Measurements from ENCODE around the gene GRM7. TPM values are rescaled to one million over a fixed set of nuclear protein-coding genes. Genes with fewer than 3 reads are reported as not detected.

GRM7 gene
- total RNA-seq, 2 donors from 2014 or later = 0.68 to 3.9 TPM

DNA sequence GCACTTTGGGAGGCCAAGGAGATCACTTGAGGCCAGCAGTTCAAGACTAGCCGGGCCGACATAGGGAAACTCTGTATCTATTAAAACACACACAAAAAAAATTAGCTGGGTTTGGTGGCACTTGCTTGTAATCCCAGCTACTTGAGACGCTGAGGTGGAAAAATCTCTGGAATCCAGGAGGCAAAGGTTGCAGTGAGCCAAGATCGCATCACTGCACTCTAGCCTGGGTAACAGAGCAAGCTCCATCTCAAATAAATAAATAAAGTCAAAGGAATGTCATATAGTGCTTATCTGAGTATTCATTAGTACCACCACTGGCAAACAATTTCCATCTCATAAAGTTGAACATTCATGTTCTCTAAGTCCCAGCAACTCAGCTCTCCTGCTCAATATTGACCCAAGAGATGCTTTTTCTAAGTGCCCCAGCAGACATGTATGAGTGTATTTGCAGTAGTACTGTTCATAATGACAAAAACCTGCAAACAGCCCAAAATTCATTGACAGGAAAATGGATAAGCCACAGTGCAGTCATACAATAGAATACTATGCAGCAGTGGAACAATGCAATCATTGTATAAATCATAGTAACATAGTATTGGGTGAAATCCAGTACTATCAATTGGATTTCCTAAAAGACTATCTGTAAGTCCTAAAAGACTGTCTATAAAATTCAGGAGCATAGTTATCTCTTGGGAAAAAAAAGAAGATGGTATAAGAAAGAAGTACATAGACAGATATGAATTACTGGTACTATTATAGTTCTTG is 889.2 kb downstream of the GRM7 start:
- ATAC-seq (ENCODE audit: insufficient number of reproducible peaks, low FRiP score, low read depth) = no peak
- DNase-seq (ENCODE audit: low spot score) = no peak

DNA sequence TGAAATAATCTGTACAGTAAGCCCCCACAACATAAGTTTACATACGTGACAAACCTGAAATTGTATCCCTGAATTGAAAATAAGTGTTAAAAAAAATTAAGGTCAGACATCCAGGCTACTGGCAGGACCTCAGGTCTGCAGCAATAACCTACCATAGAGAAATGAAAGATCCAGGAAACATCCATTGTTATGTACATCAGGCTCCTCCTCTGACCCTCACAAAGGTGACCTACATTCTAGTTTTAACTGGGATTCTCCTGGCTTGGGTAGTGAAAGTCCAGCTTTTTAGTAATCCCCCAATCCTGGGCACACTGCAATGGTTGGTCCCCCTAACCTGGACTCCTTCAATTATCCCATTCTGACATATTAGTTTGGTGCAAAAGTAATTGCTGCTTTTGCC is 891.1 kb downstream of the GRM7 start:
- ATAC-seq (ENCODE audit: insufficient number of reproducible peaks, low FRiP score, low read depth) (no peak), DNase-seq (ENCODE audit: low spot score) (no peak)
- Histone ChIP-seq H3K4me1 (ENCODE audit: control insufficient read depth in 1 of 2, low read depth in 2 of 2) (no peaks in the 10 kb centered on the region), H3K9me3 (no peaks in the 10 kb centered on the region), H3K36me3 (no peaks in the 10 kb centered on the region), H3K4me3 (no peak overlapping the region), H3K27ac (no peak overlapping the region), H3K27me3 (replicated peaks; ENCODE audit: insufficient read depth) (no peaks in the 10 kb centered on the region)
- TF ChIP-seq, protein P1, sequence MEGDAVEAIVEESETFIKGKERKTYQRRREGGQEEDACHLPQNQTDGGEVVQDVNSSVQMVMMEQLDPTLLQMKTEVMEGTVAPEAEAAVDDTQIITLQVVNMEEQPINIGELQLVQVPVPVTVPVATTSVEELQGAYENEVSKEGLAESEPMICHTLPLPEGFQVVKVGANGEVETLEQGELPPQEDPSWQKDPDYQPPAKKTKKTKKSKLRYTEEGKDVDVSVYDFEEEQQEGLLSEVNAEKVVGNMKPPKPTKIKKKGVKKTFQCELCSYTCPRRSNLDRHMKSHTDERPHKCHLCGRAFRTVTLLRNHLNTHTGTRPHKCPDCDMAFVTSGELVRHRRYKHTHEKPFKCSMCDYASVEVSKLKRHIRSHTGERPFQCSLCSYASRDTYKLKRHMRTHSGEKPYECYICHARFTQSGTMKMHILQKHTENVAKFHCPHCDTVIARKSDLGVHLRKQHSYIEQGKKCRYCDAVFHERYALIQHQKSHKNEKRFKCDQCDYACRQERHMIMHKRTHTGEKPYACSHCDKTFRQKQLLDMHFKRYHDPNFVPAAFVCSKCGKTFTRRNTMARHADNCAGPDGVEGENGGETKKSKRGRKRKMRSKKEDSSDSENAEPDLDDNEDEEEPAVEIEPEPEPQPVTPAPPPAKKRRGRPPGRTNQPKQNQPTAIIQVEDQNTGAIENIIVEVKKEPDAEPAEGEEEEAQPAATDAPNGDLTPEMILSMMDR (IDR thresholded peaks at IDR 0.05) = no peak

More for the DNA sequence above, 889.2 kb downstream of the GRM7 start:
- Histone ChIP-seq H3K27ac (no peak overlapping the region), H3K4me3 (no peak overlapping the region), H3K4me1 (ENCODE audit: control insufficient read depth in 1 of 2, low read depth in 2 of 2) (no peaks in the 10 kb centered on the region), H3K27me3 (replicated peaks; ENCODE audit: insufficient read depth) (no peaks in the 10 kb centered on the region), H3K36me3 (no peaks in the 10 kb centered on the region), H3K9me3 (no peaks in the 10 kb centered on the region)
- TF ChIP-seq, protein P1 (IDR thresholded peaks at IDR 0.05) = no peak

DNA sequence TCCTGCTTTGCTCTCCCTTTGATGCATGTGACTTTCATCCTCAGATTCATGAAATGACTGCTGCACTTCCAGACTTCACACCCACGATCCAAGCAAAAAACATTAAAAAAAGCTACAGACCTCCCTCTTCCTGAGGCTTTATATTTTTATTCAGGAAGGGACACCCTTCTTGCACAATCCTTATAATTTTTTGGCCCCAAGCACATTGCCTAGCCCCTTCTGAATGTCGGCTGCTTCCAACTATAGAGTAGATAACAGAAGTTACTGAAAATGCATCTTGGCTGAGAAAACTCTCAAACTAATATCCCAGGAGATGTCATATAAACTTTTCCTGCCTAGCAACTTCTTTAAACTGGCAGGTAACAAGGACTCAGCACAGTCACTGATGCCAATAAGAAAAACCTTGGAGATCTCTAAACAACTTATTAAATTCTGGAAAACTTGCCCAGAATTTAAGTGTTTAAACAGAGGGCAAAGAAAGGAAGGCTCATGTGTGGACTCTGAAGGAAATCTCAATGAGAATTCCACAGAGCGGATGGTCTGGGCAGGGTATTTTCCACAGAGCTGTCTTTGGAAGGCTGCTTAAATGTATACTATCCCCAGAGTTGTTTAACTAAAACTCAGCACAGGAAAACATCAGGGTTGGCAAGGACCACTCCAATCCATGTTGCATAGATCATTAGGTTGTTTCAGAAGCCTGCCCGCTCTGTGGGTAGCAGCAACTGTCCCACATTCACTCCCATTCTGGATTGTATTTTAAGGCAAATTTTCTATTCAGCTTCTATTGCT is 893.9 kb downstream of the GRM7 start:
- H3K27ac ChIP-seq = no peak overlapping the region
- DNase-seq (ENCODE audit: low spot score) = no peak
- H3K27me3 ChIP-seq (replicated peaks; ENCODE audit: insufficient read depth) = no peaks in the 10 kb centered on the region
- no peak for ATAC-seq (ENCODE audit: insufficient number of reproducible peaks, low FRiP score, low read depth)
- TF ChIP-seq, protein P1 (IDR thresholded peaks at IDR 0.05) = no peak
- H3K36me3 ChIP-seq = no peaks in the 10 kb centered on the region
- H3K4me3 ChIP-seq = no peak overlapping the region
- H3K4me1 ChIP-seq (ENCODE audit: control insufficient read depth in 1 of 2, low read depth in 2 of 2) = no peaks in the 10 kb centered on the region
- no peaks in the 10 kb centered on the region for H3K9me3 ChIP-seq

DNA sequence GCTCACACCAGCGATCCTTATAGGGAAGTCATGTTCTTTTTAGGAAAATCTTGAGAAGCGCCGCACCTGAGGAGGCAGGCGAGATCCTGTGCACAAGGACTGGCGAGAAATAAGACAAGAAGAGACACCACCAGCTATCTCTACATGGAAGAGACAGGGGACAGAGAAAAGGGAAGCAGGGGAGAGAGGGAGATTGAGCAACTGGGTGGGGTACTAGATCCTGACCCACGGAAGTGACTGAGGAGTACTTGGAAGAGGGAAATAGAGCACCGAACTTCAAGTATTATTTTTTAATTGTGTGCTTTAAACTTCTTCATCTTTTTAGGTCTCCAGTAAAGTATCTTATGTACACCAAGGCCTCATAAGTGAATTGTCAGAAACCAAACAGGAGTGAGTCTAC is 898.7 kb downstream of the GRM7 start:
- no peak overlapping the region for H3K4me3 ChIP-seq
- DNase-seq (ENCODE audit: low spot score) (no peak), ATAC-seq (ENCODE audit: insufficient number of reproducible peaks, low FRiP score, low read depth) (no peak)
- H3K36me3 ChIP-seq = no peaks in the 10 kb centered on the region
- TF ChIP-seq, protein P1 (IDR thresholded peaks at IDR 0.05) = no peak
- H3K27me3 ChIP-seq (replicated peaks; ENCODE audit: insufficient read depth) = no peaks in the 10 kb centered on the region
- no peaks in the 10 kb centered on the region for H3K9me3 ChIP-seq
- no peaks in the 10 kb centered on the region for H3K4me1 ChIP-seq (ENCODE audit: control insufficient read depth in 1 of 2, low read depth in 2 of 2)
- H3K27ac ChIP-seq = no peak overlapping the region

DNA sequence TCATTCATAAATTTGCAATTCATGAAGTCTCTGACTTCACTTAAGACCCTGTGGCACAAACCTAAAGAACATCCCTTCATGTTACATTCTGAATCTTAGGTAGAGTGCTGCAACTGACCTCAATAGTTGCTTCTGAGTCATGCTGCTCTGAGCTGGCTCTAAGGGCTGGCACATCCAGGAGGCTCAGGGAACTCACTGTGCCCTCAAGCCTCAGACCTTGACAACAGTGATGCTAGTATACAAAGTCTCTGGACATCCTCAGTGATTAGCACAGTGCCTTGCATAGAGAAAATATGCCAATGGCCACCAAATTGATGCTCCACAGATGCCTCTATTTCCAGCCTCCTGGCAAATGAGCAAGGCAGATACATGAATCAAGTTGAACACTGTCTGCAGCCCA is 899.8 kb downstream of the GRM7 start:
- DNase-seq (ENCODE audit: low spot score) (no peak), ATAC-seq (ENCODE audit: insufficient number of reproducible peaks, low FRiP score, low read depth) (no peak)
- Histone ChIP-seq H3K9me3 (no peaks in the 10 kb centered on the region), H3K4me1 (ENCODE audit: control insufficient read depth in 1 of 2, low read depth in 2 of 2) (no peaks in the 10 kb centered on the region), H3K27me3 (replicated peaks; ENCODE audit: insufficient read depth) (no peaks in the 10 kb centered on the region), H3K27ac (no peak overlapping the region), H3K4me3 (no peak overlapping the region), H3K36me3 (no peaks in the 10 kb centered on the region)
- TF ChIP-seq, protein P1 (IDR thresholded peaks at IDR 0.05) = no peak

All from thoracic aorta (tissue), 2 donors.